Common myeloid progenitor, CD34-positive (primary cell): ENCODE measurements around the gene ABLIM3.

Experiments used
- CTCF ChIA-PET: fragments of 350-600 bp; sonication (Branson Sonifier 250); formaldehyde crosslinking; loops from one replicate; lab custom pipeline; 2021; ENCODE audit warnings: antibody characterized with exemption; lab: Charles Lee
- POLR2A ChIA-PET: fragments of 350-600 bp; sonication (Branson Sonifier 250); formaldehyde crosslinking; loops from one replicate; lab custom pipeline; 2021; ENCODE audit warnings: antibody characterized with exemption; lab: Charles Lee
- DNase-seq, 3 donors: peaks; one replicate each; pipeline versions ENCODE4 v3.0.0 to v3.0.0-alpha.2; 2013
- H3K27ac ChIP-seq, 2 experiments: 1 replicate in 1 of 2; 2 replicates in 1 of 2; pipeline ENCODE4 v1.7.0; 2013; ENCODE audit warnings: inconsistent platforms in 2 of 2, low read length in 2 of 2, mild to moderate bottlenecking in 2 of 2, low read depth in 1 of 2, moderate library complexity in 1 of 2; ENCODE audit not compliant: severe bottlenecking in 2 of 2, insufficient read depth in 1 of 2, poor library complexity in 1 of 2
- H3K27me3 ChIP-seq, 5 experiments: replicated peaks in 2 of 5; 1 replicate in 3 of 5; 2 replicates in 2 of 5; pipeline versions ENCODE4 v1.6.1 to v1.7.0; 2013; ENCODE audit warnings: low read length in 4 of 5, mild to moderate bottlenecking in 2 of 5, moderate library complexity in 2 of 5, inconsistent platforms in 1 of 5; ENCODE audit not compliant: insufficient read depth in 5 of 5, control insufficient read depth in 4 of 5
- H3K36me3 ChIP-seq, 4 experiments: 1 replicate in 2 of 4; 2 replicates in 2 of 4; pipeline versions ENCODE4 v1.6.1 to v1.7.0; 2013; ENCODE audit warnings: low read length in 3 of 4, control low read depth in 1 of 4, mild to moderate bottlenecking in 1 of 4; ENCODE audit not compliant: control insufficient read depth in 4 of 4, insufficient read depth in 4 of 4
- H3K4me1 ChIP-seq, 4 experiments: 1 replicate in 3 of 4; 2 replicates in 1 of 4; pipeline versions ENCODE4 v1.6.1 to v1.7.1; 2013; ENCODE audit warnings: low read length in 3 of 4, mild to moderate bottlenecking in 3 of 4, control low read depth in 1 of 4, inconsistent platforms in 1 of 4, moderate library complexity in 1 of 4; ENCODE audit not compliant: control insufficient read depth in 4 of 4, insufficient read depth in 4 of 4; ENCODE audit errors: control extremely low read depth in 1 of 4
- H3K4me3 ChIP-seq, 7 experiments: 1 replicate in 4 of 7; 2 replicates in 3 of 7; pipeline versions ENCODE4 v1.5.1 to v1.7.0; 2013; ENCODE audit warnings: mild to moderate bottlenecking in 7 of 7, low read length in 6 of 7, moderate library complexity in 6 of 7, inconsistent platforms in 2 of 7, low read depth in 2 of 7, control low read depth in 1 of 7; ENCODE audit not compliant: insufficient read depth in 4 of 7, control insufficient read depth in 1 of 7; ENCODE audit errors: extremely low read depth in 1 of 7
- H3K9me3 ChIP-seq, 5 experiments: 1 replicate in 4 of 5; 2 replicates in 1 of 5; pipeline versions ENCODE4 v1.6.1 to v1.7.1; 2013; ENCODE audit warnings: low read length in 4 of 5, mild to moderate bottlenecking in 2 of 5, inconsistent platforms in 1 of 5, low read depth in 1 of 5, moderate library complexity in 1 of 5; ENCODE audit not compliant: control insufficient read depth in 4 of 5, insufficient read depth in 2 of 5; ENCODE audit errors: control extremely low read depth in 1 of 5
- whole genome bisulfite sequencing: methylation state at CpG from one replicate; pipeline ENCODE4 v1.1.5; 2013; ENCODE audit not compliant: insufficient coverage; 5-methylcytosine and 5-hydroxymethylcytosine counted together

ABLIM3 gene

DNA sequence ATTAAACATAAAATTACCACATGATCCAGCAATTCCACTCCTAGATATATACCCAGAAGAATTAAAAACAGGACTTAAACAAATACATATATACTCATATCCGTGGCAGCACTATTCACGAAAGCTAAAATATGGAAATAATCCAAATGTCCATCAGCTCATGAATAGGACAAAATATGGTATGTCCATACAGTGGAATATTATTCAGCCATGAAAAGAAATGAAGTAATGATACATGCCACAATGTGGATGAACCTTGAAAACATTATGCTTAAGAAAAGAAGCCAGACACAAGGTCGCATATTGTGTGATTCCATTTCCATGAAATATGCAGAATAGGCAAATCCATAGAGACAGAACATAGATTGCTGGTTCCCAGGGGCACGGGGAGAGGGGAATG lies 105.6 kb downstream of the ABLIM3 start:
- no peaks in the 10 kb centered on the region for H3K4me1 ChIP-seq
- DNase-seq = no peak
- no peaks in the 10 kb centered on the region for H3K9me3 ChIP-seq
- no peak overlapping the region for H3K4me3 ChIP-seq
- WGBS = 100% methylated on average over 3 of the region's 4 CpGs
- ChIA-PET POLR2A (no interaction called here), CTCF (interaction anchor here (1.2 to 1.6 kb wide), 4 partner anchors 8 to 22 kb away, joined by 3 read pairs; no protein-coding TSS in a partner anchor)
- no peaks in the 10 kb centered on the region for H3K27me3 ChIP-seq
- no peak overlapping the region for H3K27ac ChIP-seq
- H3K36me3 ChIP-seq = no peaks in the 10 kb centered on the region

- H3K27ac ChIP-seq = no peak overlapping the region
- no peaks in the 10 kb centered on the region for H3K36me3 ChIP-seq
- no peaks in the 10 kb centered on the region for H3K27me3 ChIP-seq
- no peaks in the 10 kb centered on the region for H3K4me1 ChIP-seq
- CTCF ChIA-PET = interaction anchor here (0.9 to 3.9 kb wide), 4 partner anchors 9 to 19 kb away, joined by 3 to 14 read pairs (median 4); no protein-coding TSS in a partner anchor
- POLR2A ChIA-PET = no interaction called here
- H3K4me3 ChIP-seq = no peak overlapping the region
- H3K9me3 ChIP-seq = no peaks in the 10 kb centered on the region
- WGBS = 96% methylated on average over 8 of the region's 8 CpGs
- DNase-seq = no peak
Measured at GRCh38 chr5:149247726-149248125, 106.4 kb downstream of the ABLIM3 start.

- POLR2A ChIA-PET = no interaction called here
- WGBS = 100% methylated on average over 3 of the region's 4 CpGs
- Histone ChIP-seq H3K27me3 (no peaks in the 10 kb centered on the region), H3K36me3 (no peaks in the 10 kb centered on the region), H3K27ac (no peak overlapping the region), H3K4me3 (no peak overlapping the region), H3K4me1 (no peaks in the 10 kb centered on the region), H3K9me3 (no peaks in the 10 kb centered on the region)
- no peak for DNase-seq
- CTCF ChIA-PET = interaction anchor here (2.7 kb wide), 1 partner anchor 11 kb away, joined by 6 read pairs; no protein-coding TSS in a partner anchor
Measured at GRCh38 chr5:149251546-149251945, 110.3 kb downstream of the ABLIM3 start.

DNA sequence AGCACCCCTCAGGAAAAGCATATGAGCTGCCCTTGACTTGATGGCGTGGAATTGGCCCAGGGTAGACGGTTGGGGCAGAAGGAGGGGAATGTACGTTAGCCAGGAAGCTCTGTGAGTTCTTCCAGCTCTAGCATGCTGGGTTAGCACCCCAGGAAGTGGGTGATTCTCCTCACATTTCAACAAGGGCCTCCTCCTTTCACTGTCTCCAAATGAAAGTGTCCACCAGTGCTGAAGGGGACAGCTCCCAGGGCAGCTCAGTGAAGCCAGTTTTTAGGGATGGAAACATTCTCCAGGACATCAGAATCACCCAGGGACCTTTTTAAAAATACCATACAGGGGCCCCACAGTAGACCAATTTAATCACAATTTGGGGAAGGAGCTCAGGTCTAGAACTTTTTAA lies 113.2 kb downstream of the ABLIM3 start:
- Histone ChIP-seq H3K4me3 (no peak overlapping the region), H3K27ac (no peak overlapping the region), H3K27me3 (no peaks in the 10 kb centered on the region), H3K9me3 (no peaks in the 10 kb centered on the region), H3K4me1 (peaks cover 0 to 10% (median 0%) of the 10 kb centered on the region in 4 experiments), H3K36me3 (no peaks in the 10 kb centered on the region)
- CTCF ChIA-PET = interaction anchor here (0.9 to 2.1 kb wide), 5 partner anchors 8 to 20 kb away, joined by 3 to 7 read pairs (median 3); no protein-coding TSS in a partner anchor
- 100% methylated on average over 1 of the region's 3 CpGs for WGBS
- POLR2A ChIA-PET = no interaction called here
- peak in 2 of 3 donors; percentile 41 to 45 for DNase-seq

GRCh38 chr5:149256451-149256850 lies 115.2 kb downstream of the ABLIM3 start:
- Histone ChIP-seq H3K27me3 (no peaks in the 10 kb centered on the region), H3K4me1 (peaks cover 0 to 12% (median 0%) of the 10 kb centered on the region in 4 experiments), H3K9me3 (no peaks in the 10 kb centered on the region), H3K27ac (no peak overlapping the region), H3K4me3 (no peak overlapping the region), H3K36me3 (no peaks in the 10 kb centered on the region)
- ChIA-PET CTCF (interaction anchor here (1.1 kb wide), 1 partner anchor 13 kb away, joined by 4 read pairs; no protein-coding TSS in a partner anchor), POLR2A (interaction anchor here (0.6 kb wide), 1 partner anchor 109 kb away, joined by 3 read pairs; no protein-coding TSS in a partner anchor)
- DNase-seq = no peak

- H3K27ac ChIP-seq = no peak overlapping the region
- WGBS = 0% methylated on average over 1 of the region's 1 CpG
- H3K9me3 ChIP-seq = no peaks in the 10 kb centered on the region
- H3K4me3 ChIP-seq = no peak overlapping the region
- peak in 2 of 3 donors; percentile 34 to 57 for DNase-seq
- peaks cover 0 to 12% (median 0%) of the 10 kb centered on the region in 4 experiments for H3K4me1 ChIP-seq
- CTCF ChIA-PET = interaction anchor here (1.1 to 1.3 kb wide), 2 partner anchors 13 to 16 kb away, joined by 4 read pairs; no protein-coding TSS in a partner anchor
- H3K36me3 ChIP-seq = no peaks in the 10 kb centered on the region
- H3K27me3 ChIP-seq = no peaks in the 10 kb centered on the region
- POLR2A ChIA-PET = interaction anchor here (0.6 kb wide), 1 partner anchor 110 kb away, joined by 3 read pairs; no protein-coding TSS in a partner anchor
Measured at GRCh38 chr5:149257131-149257530, 115.8 kb downstream of the ABLIM3 start.

DNA sequence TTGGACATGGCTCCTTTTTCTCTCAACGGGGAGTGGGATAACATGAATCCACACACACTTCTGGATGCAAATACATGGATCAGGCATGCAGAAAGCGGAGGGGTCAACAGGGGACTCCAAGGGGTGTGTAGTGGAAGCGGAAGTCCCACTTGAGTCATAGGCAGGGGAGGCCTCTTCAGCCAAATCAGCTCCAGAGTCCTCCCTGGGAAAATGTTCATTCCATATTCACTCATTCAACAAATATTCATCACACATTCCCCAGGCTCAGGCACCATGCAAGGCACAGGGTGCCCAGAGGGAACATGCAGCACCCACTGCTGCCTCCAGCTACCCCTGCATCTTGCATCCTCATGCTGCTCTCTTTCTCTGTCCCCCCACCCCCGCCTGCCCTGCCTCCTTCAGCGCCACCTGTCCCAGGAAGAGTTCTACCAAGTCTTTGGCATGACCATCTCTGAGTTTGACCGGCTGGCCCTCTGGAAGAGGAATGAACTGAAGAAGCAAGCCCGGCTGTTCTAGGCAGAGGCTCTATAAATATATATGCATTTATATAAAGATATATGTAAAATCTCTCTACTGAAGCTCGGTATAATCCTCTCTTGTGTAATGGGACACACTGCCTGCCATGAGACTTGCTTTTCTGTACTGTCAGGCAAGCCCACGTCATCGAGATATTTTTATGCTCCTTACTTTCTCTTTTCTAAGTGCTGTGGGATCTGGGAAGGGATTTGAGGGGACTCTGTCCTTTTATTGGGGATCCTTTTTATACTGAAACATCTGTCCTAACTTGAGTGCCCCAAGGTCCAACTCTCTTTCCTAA lies 116.8 kb downstream of the ABLIM3 start:
- no peak for DNase-seq
- ChIA-PET CTCF (interaction anchor here (1.1 to 1.5 kb wide), 3 partner anchors 11 to 17 kb away, joined by 4 to 7 read pairs (median 4); no protein-coding TSS in a partner anchor), POLR2A (no interaction called here)
- Histone ChIP-seq H3K4me3 (no peak overlapping the region), H3K36me3 (no peaks in the 10 kb centered on the region), H3K9me3 (no peaks in the 10 kb centered on the region), H3K27me3 (no peaks in the 10 kb centered on the region), H3K4me1 (peaks cover 0 to 12% (median 0%) of the 10 kb centered on the region in 4 experiments), H3K27ac (no peak overlapping the region)
- WGBS = 98% methylated on average over 6 of the region's 10 CpGs
